Loucy (cell line): Measurements from ENCODE around the gene CPSF7.

Experiments
- EZH2phosphoT487 ChIP-seq: fragments of 200-600 bp; IDR thresholded peaks from 2 replicates; pipeline ENCODE4 v1.6.1; 2018; ENCODE audit warnings: antibody characterized with exemption, mild to moderate bottlenecking, moderate library complexity, borderline replicate concordance
- TF ChIP-seq, protein P1 (sequence below): fragments of 200-600 bp; sonication (generic); conservative IDR thresholded peaks from 2 replicates; pipeline ENCODE4 v1.5.1; 2014; ENCODE audit warnings: mild to moderate bottlenecking, antibody characterized with exemption, low read length

DNA sequence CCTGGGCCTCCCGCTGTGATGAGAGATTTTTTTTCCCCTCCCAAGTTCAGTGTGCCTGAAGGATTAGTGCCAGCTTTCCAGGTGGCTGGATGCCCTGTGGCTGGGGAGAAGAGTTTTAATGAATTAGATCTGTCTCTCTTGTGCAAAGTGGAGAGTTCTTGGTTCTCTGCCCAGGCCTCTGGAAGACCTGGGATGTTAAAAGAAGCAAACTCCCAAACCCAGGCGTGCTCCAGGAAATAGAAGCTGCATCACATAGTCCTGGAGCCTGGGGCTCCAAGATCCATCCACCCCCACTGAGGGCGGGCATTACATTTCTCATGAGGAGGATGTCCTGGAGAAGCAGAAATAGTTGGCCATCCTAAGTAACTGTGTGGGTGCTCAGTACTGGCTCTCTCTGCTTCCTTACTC is 30.7 kb upstream of the CPSF7 start:
- TF ChIP-seq, protein P1, sequence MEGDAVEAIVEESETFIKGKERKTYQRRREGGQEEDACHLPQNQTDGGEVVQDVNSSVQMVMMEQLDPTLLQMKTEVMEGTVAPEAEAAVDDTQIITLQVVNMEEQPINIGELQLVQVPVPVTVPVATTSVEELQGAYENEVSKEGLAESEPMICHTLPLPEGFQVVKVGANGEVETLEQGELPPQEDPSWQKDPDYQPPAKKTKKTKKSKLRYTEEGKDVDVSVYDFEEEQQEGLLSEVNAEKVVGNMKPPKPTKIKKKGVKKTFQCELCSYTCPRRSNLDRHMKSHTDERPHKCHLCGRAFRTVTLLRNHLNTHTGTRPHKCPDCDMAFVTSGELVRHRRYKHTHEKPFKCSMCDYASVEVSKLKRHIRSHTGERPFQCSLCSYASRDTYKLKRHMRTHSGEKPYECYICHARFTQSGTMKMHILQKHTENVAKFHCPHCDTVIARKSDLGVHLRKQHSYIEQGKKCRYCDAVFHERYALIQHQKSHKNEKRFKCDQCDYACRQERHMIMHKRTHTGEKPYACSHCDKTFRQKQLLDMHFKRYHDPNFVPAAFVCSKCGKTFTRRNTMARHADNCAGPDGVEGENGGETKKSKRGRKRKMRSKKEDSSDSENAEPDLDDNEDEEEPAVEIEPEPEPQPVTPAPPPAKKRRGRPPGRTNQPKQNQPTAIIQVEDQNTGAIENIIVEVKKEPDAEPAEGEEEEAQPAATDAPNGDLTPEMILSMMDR, result no peak
- no peak for TF ChIP-seq EZH2phosphoT487
